HG03558 (cell line): Measurements from ENCODE around the gene CHRNA1.

Experiments
- ATAC-seq: cut with Tn5 transposase; IDR thresholded peaks from one replicate; pipeline ENCODE4 v1.9.1; 2021; ENCODE audit warnings: moderate number of reproducible peaks; ENCODE audit not compliant: unreplicated experiment; ENCODE audit errors: extremely low read depth

The CHRNA1 gene

GRCh38 chr2:174763780-174764179 lies 492 bp downstream of the CHRNA1 start:
- ATAC-seq, result no peak

- ATAC-seq, result no peak
Observed at GRCh38 chr2:174762464-174762863, 1.8 kb downstream of the CHRNA1 start.

- ATAC-seq, result no peak
Observed at GRCh38 chr2:174761837-174762236, 2.4 kb downstream of the CHRNA1 start.

GRCh38 chr2:174760845-174761473 lies 3.3 kb downstream of the CHRNA1 start:
- ATAC-seq, result no peak

- no peak for ATAC-seq
Observed at GRCh38 chr2:174759381-174760065, 4.7 kb downstream of the CHRNA1 start.

- ATAC-seq, result no peak
Observed at GRCh38 chr2:174756743-174757142, 7.5 kb downstream of the CHRNA1 start.

- ATAC-seq, result no peak
Observed at GRCh38 chr2:174753038-174753633, 11.1 kb downstream of the CHRNA1 start.

GRCh38 chr2:174752403-174753037 lies 11.8 kb downstream of the CHRNA1 start:
- ATAC-seq, result peak; percentile 88

- ATAC-seq, result peak; percentile 32
Observed at GRCh38 chr2:174750923-174751441, 13.3 kb downstream of the CHRNA1 start.

- no peak for ATAC-seq
Observed at GRCh38 chr2:174749793-174750192, 14.5 kb downstream of the CHRNA1 start.

- ATAC-seq, result no peak
Observed at GRCh38 chr2:174748948-174749347, 15.3 kb downstream of the CHRNA1 start.

- no peak for ATAC-seq
Observed at GRCh38 chr2:174745142-174745541, 19.1 kb downstream of the CHRNA1 start.

GRCh38 chr2:174744111-174744510 lies 20.2 kb downstream of the CHRNA1 start:
- no peak for ATAC-seq

GRCh38 chr2:174740721-174741120 lies 23.6 kb downstream of the CHRNA1 start:
- ATAC-seq, result no peak

- ATAC-seq, result no peak
Observed at GRCh38 chr2:174738841-174739240, 25.4 kb downstream of the CHRNA1 start.

- ATAC-seq, result no peak
Observed at GRCh38 chr2:174731546-174731945, 32.7 kb downstream of the CHRNA1 start.

- no peak for ATAC-seq
Observed at GRCh38 chr2:174730698-174731018, 33.6 kb downstream of the CHRNA1 start.

GRCh38 chr2:174729797-174730697 lies 34.2 kb downstream of the CHRNA1 start:
- ATAC-seq, result no peak

- ATAC-seq, result no peak
Observed at GRCh38 chr2:174728096-174728495, 36.2 kb downstream of the CHRNA1 start.

GRCh38 chr2:174726212-174726611 lies 38.1 kb downstream of the CHRNA1 start:
- no peak for ATAC-seq
